GM19328 (cell line): ENCODE results near the gene RSPO4.

Experiments
- ATAC-seq: cut with Tn5 transposase; IDR thresholded peaks from one replicate; pipeline ENCODE4 v1.9.1; 2021; ENCODE audit warnings: mild to moderate bottlenecking, moderate library complexity; ENCODE audit not compliant: unreplicated experiment

The RSPO4 gene

GRCh38 chr20:944774-945410 is 57.2 kb downstream of the RSPO4 start:
- no peak for ATAC-seq

DNA sequence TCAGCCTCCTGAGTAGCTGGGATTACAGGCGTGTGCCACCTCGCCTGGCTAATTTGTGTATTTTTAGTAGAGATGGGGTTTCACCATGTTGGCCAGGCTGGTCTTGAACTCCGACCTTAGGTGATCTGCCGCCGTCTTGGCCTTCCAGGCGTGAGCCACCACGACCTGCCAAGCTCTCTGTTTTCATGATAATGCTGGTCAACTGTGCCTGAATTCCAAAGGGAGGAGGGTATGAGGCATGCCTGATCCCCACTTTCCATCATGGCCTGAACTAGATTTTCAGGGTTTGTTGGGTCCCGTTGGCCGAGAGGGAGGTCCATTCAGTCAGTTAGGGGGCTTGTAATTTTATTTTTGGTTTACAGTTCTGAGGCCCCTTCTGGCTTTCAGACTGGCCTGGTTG is 58.0 kb downstream of the RSPO4 start:
- ATAC-seq, result no peak

- no peak for ATAC-seq
These were observed 59.5 kb downstream of the RSPO4 start for GRCh38 chr20:942611-943010.

- no peak for ATAC-seq
These were observed 61.2 kb downstream of the RSPO4 start for GRCh38 chr20:940926-941325.

DNA sequence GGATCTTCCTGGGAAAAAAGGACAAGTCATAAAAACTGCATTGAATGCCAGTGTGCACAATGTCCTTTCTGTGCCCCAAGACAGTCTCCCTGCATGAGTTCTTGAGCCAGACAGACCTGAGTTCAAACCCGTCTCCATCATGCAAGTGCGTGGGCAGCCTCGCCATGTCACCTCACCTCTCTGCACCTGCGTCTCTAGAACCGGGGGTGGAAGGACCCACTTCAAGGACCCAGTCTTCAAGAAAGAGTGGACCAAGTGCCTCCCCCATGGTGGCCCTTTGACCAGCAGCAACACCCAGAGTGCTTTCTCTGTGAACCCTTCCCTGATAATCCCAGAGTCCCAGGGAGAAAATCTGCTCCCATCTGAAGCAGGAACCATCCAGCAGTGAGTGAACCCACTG is 62.5 kb downstream of the RSPO4 start:
- no peak for ATAC-seq

DNA sequence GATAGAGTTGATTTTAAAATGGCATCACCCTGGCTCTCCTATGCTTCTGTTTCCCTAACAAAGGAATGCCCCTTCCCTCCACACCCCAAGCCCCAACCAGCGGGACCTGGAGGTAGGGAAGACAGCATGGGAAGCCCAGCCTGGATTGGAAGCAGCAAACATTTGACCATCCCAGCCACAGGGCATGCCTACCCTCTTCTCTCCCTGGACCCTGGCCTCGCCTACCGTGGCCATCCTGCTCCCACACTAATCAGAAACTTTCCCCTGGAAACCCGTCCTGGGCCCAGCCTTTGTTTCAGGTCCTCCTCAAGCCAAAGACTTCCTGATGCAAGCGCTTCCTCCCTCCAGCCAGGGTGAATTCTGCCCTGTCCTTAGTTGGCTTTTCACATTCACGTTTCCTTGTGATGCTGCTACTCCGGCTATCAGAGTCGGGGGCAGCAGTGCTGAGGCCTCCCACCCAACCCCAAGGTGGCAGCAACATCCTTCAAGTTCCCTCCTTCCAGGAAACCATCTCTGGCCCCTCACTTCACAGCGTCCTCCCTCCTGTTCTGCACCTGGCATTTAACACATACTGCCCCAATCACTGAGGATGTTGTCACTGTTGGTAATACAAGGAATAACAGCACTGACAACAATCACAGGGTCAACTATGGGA is 67.8 kb downstream of the RSPO4 start:
- ATAC-seq, result no peak

DNA sequence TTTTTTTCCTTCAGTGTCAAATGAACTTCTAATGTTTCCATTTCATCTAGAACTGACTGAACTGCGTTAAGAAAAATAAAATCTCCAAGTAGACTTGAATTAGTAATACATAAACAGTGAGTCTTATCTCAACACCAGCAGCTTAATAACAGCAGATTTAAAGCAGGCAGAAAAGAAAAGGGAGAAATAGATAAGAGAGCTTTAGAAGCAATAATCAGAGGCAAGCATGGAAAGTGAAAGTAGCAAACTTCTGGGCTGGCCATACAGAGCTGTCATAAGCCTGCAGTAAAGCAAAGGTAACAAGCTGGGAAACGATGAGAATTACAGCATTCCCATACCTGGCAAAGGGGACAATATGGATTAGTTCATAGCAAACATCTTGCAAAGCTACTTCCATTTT is 69.1 kb downstream of the RSPO4 start:
- ATAC-seq, result no peak

DNA sequence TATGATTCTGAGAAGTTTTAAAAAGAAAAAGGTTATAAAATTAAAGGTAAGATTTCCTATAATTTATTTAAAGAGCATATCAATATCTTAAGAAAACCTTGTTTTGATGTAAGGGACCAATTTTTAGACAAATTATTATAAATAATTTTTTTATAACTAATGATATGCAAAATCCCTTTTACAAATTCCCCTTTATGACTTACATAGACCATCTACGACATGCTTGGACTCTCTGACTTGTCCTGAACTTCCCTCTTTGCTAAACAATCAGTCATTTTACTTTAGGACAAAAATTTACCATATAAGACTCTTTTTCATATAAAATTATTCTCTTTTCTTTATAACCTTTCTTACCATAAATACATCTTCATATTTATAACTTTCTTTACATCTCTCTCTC is 70.7 kb downstream of the RSPO4 start:
- no peak for ATAC-seq

- ATAC-seq, result no peak
These were observed 75.4 kb downstream of the RSPO4 start for GRCh38 chr20:926670-927069.

GRCh38 chr20:925516-925915 is 76.6 kb downstream of the RSPO4 start:
- ATAC-seq, result no peak

DNA sequence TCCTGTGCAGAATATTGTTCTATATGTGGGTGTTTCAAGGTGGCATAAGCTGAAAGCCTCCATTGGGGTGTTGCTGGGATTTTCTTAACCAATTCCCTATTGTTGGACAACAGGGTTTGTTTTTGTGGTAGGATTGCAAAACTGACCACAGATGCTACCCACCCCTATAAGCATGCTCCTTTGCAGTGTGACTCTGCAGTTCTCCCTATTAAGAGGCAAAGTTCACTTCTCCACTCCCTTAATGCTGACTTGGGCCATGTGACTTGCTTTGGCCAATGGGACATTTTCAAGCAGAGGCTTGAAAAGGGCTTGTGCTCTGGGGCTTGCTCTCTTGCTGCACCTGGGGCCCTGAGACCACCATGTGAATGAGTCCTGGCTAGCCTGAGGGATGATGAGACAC is 77.5 kb downstream of the RSPO4 start:
- no peak for ATAC-seq

- ATAC-seq, result no peak
These were observed 79.3 kb downstream of the RSPO4 start for GRCh38 chr20:922781-923180.

DNA sequence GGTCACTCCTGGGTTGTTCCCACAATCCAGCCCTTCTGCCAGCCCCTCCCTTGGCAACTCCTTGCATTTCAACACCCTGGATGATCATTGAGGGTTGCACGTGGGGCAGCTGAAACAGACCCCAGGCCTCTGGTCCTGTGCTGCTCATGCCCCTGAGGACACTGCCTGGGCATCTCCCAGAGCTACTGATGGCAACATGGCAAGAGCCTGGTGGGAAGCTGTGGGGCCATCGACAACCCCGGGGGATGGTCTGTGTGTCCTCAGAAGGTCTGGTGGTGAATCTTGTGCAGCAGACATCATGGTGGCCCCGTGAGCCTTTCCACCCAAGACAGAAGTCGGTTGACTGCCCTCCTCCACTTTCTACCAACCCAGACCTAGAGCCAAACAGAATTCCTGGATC is 81.0 kb downstream of the RSPO4 start:
- no peak for ATAC-seq

DNA sequence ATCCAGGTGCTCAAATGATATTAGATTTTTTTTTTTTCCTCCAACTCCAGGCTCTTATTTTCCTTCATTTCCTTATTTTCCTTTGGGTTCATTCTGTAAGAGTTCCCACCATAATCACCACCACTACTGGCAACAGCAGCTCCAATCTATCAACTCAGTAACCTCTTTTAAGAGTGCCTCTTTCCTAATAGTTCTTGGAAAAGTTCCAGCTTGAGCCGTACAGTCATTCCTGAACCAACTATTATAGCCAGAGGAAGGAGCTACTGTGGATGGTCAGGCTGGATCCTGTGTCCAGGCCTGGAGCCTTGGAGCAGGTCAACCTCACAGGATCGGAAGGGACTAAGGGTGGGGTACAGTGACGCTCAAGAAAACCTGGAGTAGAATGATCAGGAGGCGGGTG is 81.8 kb downstream of the RSPO4 start:
- no peak for ATAC-seq

DNA sequence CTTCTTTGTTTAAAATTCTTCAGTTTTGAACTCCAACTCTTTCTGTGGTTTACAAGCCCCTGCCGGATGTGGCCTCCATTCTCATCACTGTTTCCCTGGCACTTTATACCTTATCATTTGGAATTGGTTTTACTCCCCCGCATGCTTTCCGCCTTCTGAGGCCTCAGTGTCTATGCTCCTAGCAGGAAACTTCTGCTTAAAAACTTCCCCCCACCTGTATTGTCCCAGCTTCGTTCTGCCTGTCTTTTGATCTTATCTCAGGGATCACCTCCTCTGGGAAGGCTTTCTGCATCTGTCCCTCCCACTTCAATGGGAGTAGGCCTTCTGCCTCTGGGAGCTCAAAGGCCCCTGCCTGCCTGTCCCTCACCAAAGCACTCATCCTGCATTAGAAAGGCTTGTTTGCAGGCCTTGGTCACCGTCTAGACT is 82.6 kb downstream of the RSPO4 start:
- no peak for ATAC-seq

GRCh38 chr20:917416-917815 is 84.7 kb downstream of the RSPO4 start:
- no peak for ATAC-seq

DNA sequence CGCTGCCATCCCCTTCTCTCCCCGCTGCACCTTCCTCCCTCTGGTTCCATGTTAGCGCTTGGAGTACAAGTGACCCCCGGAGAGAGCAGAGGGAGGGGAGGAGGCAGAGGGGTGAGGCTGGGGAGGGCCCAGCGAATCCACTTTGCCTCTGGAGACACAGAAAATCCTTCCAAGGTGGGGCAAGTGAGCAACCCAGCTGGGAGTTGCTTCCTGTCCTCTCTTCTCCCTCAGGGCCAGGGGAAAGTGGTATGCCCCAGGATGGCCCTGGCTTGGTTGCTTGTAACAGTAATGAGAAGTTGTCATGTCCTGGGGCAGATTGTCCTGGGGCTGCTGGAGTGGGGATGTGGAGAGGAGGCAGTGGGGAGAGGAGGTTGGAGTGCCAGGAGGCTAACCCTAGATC is 85.3 kb downstream of the RSPO4 start:
- ATAC-seq, result no peak

GRCh38 chr20:916125-916799 is 85.8 kb downstream of the RSPO4 start, which contains the start of gene ANGPT4:
Gene ANGPT4 (minus strand): TSS chr20:916334. CDS start chr20:916214, 120 bp downstream.
- no peak for ATAC-seq

DNA sequence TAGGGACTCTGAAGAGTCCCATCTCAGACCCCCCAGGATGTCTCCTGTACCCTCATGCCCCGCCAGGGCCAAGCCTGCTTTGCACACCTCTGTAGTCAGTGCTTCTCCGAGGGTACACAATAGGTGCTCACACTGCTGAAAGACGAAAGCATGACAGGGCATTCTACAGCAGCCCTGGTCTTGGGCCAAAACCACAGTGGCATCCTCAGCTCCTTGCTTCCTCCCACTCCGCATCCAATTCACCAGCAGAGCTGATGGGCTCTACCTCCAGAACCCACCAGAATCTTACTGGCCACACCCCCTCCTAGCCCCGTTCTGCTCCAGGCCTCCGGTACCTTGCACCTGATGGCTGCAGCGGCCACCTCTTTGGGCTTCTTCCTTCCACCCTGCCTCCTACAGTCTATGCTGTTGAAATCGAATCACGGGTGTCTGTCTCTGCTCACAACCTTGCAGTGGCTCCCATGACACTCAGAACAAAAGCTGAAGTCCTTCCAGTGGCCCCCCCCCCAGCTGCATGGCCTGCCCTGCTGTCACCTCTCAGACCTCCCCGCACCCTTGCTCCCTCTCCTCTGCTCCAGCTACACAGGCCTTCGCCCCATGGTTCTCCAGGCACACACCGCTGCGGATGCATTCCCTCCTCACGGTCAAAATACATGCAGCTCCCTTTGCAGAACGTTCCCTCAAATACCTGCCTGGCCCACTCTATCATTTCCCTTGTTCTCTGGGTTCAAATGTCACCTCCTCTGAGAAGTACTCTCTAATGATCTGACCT is 87.2 kb downstream of the RSPO4 start:
- ATAC-seq, result no peak

GRCh38 chr20:913306-913849 is 88.7 kb downstream of the RSPO4 start:
- ATAC-seq, result no peak

GRCh38 chr20:911882-912600 is 90.1 kb downstream of the RSPO4 start:
- no peak for ATAC-seq
